MG63 (cell line): ENCODE data around the gene NEO1. TPM values are rescaled to one million over a fixed set of nuclear protein-coding genes. Genes with fewer than 3 reads are reported as not detected.

Experiments
- DNase-seq: peaks from one replicate; pipeline ENCODE4 v3.0.0-alpha.2; 2020
- H3K27me3 ChIP-seq: fragments of 250-450 bp; sonication (Bioruptor Pico); 2 replicates; pipeline ENCODE4 v1.5.1; 2020; ENCODE audit warnings: mild to moderate bottlenecking, moderate library complexity
- H3K36me3 ChIP-seq: fragments of 250-450 bp; sonication (Bioruptor Pico); 2 replicates; pipeline ENCODE4 v1.5.1; 2020; ENCODE audit warnings: mild to moderate bottlenecking, moderate library complexity
- H3K4me3 ChIP-seq: fragments of 250-450 bp; sonication (Bioruptor Pico); 2 replicates; pipeline ENCODE4 v1.5.1; 2020; ENCODE audit warnings: mild to moderate bottlenecking, moderate library complexity
- H3K9me3 ChIP-seq: fragments of 250-450 bp; sonication (Bioruptor Pico); 2 replicates; pipeline ENCODE4 v1.5.1; 2020; ENCODE audit warnings: mild to moderate bottlenecking, moderate library complexity
- total RNA-seq: library from RNA; depleted of rRNA; stranded (reverse); fragments of >200 nt; shearing (Covaris generic); gene quantifications from 2 replicates; pipeline ENCODE4 v1.2.3, GENCODE V29; 2014; ENCODE audit warnings: low replicate concordance

Gene NEO1
- total RNA-seq, 1 experiment from 2014 or later: 2.2 TPM

DNA sequence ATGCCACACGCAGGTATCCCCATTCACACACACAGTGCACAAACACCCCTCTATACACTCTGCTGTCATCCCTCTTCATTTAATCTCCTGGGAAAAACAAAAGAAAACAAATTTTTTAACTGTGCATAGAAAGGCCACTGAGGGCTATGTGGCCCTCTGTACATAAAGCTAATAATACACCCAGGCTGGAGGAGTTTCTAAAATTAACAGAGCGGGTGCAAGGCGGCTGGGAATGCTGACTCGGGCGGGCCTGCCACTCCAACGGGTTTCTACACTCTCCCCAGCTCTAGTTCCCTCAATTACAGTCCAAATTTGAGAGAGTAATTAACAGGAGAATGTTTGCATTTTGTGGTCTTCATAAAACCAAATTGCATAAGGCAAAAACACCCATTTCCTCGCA, 293.4 kb downstream of the NEO1 start:
- Histone ChIP-seq H3K27me3 (peaks cover 3% of the 10 kb centered on the region; the same call in 1 of the 2 replicates), H3K36me3 (no peaks in the 10 kb centered on the region), H3K9me3 (0 out of 2 replicates have a peak, but pooled peaks cover 2% of the 10 kb centered on the region), H3K4me3 (no peak overlapping the region)
- DNase-seq: no peak

GRCh38 chr15:73346735-73347312, 294.6 kb downstream of the NEO1 start:
- 0 out of 2 replicates have a peak, but pooled peaks cover 2% of the 10 kb centered on the region for H3K9me3 ChIP-seq
- no peak overlapping the region for H3K4me3 ChIP-seq
- peak; percentile 22 for DNase-seq
- peaks cover 3% of the 10 kb centered on the region; the same call in 1 of the 2 replicates for H3K27me3 ChIP-seq
- no peaks in the 10 kb centered on the region for H3K36me3 ChIP-seq

GRCh38 chr15:73349191-73349590, 296.9 kb downstream of the NEO1 start:
- no peak for DNase-seq
- H3K4me3 ChIP-seq: no peak overlapping the region
- no peaks in the 10 kb centered on the region for H3K9me3 ChIP-seq
- peaks cover 3% of the 10 kb centered on the region; the same call in 1 of the 2 replicates for H3K27me3 ChIP-seq
- H3K36me3 ChIP-seq: no peaks in the 10 kb centered on the region

DNA sequence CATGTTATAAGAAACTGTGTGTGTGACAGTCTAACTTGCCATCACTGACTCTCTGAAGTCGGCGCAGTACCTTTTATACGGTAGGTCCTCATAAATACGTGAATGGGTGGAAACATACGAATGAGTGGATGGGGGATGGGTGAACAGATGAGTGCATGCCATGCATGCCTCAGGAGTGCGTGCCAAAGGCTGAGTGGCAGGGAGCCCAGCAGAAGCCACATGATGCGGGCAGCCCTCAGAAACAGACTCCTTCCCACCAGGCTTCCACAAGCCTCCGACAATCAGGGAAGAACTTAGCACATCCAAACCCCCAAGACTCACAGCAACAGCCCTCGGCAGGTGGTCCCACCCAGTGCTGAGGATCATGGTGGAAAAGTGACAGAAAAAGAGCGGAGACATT, 299.8 kb downstream of the NEO1 start:
- DNase-seq: no peak
- Histone ChIP-seq H3K4me3 (no peak overlapping the region), H3K36me3 (no peaks in the 10 kb centered on the region), H3K9me3 (no peaks in the 10 kb centered on the region), H3K27me3 (peaks cover under 1% of the 10 kb centered on the region; the same call in 1 of the 2 replicates)

DNA sequence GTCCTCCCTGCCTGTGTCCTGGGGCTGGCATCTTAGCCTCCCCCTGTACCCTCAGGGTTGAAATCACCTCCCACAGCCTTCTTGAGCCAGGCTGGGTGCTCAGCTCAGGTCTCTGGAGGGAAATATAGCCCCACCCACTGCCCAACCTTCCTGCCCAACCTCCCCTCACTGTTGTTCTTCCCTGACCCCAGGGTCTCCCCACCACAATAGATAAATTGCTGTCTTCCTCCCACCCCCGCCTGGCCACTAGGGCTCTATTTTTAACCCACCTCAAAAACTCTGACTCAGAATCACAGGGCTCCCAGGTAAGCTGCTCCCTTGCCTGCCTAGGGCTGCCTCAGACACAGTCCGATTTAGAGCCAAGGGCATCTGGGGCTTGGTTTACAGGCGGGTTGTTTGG, 301.5 kb downstream of the NEO1 start:
- Histone ChIP-seq H3K36me3 (no peaks in the 10 kb centered on the region), H3K27me3 (no peaks in the 10 kb centered on the region), H3K9me3 (no peaks in the 10 kb centered on the region), H3K4me3 (no peak overlapping the region)
- DNase-seq: no peak

DNA sequence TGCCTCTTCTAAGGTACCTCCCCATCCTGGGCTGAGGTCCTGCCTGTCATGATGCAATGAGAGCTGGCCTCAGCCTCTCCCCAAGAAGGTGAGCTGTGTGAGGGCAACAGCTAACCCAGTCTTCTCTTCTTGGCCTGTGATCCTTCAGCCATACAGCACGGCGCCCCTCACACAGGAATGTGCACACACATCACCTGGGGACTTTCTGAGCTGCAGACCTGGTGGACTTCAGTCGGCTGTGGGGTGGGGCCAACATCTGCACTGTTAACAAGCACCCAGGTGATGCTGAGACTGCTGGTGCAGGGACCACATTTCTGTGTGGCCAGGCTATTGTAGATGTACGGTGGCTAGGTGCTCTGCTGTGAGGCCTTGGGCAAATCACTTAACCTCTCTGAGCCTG, 302.0 kb downstream of the NEO1 start:
- no peak for DNase-seq
- H3K9me3 ChIP-seq: no peaks in the 10 kb centered on the region
- no peaks in the 10 kb centered on the region for H3K36me3 ChIP-seq
- no peak overlapping the region for H3K4me3 ChIP-seq
- no peaks in the 10 kb centered on the region for H3K27me3 ChIP-seq
